H9 (cell line): ENCODE measurements around the gene GXYLT2. TPM values are rescaled to one million over a fixed set of nuclear protein-coding genes. Genes with fewer than 3 reads are reported as not detected.

ENCODE experiments used
- DNase-seq: peaks from one replicate; pipeline ENCODE4 v3.0.0-alpha.2; 2017
- H2AFZ ChIP-seq: one replicate; pipeline ENCODE4 v1.6.1; 2013; ENCODE audit warnings: mild to moderate bottlenecking, low read length, control low read depth, moderate library complexity
- H2AK5ac ChIP-seq: 2 replicates; pipeline ENCODE4 v1.6.1; 2013; ENCODE audit warnings: low read length, control low read depth, mixed read lengths; ENCODE audit not compliant: insufficient read length
- H2BK120ac ChIP-seq: one replicate; pipeline ENCODE4 v1.6.1; 2013; ENCODE audit warnings: low read depth, mild to moderate bottlenecking, low read length, control low read depth, inconsistent platforms; ENCODE audit not compliant: poor library complexity, severe bottlenecking
- H2BK12ac ChIP-seq: 2 replicates; pipeline ENCODE4 v1.6.1; 2013; ENCODE audit warnings: low read length, control low read depth, mixed read lengths, low read depth; ENCODE audit not compliant: insufficient read length
- H2BK15ac ChIP-seq: 2 replicates; pipeline ENCODE4 v1.6.1; 2013; ENCODE audit warnings: low read depth, low read length, control low read depth
- H2BK20ac ChIP-seq: one replicate; pipeline ENCODE4 v1.6.1; 2013; ENCODE audit warnings: low read depth, mild to moderate bottlenecking, low read length, control low read depth, inconsistent platforms; ENCODE audit not compliant: poor library complexity, severe bottlenecking
- H2BK5ac ChIP-seq: 2 replicates; pipeline ENCODE4 v1.6.1; 2013; ENCODE audit warnings: low read length, control low read depth, mixed read lengths; ENCODE audit not compliant: insufficient read length
- H3K14ac ChIP-seq: 2 replicates; pipeline ENCODE4 v1.6.1; 2013; ENCODE audit warnings: low read length, control low read depth; ENCODE audit not compliant: insufficient read depth
- H3K18ac ChIP-seq: 2 replicates; pipeline ENCODE4 v1.6.1; 2013; ENCODE audit warnings: low read depth, mild to moderate bottlenecking, mixed read lengths, low read length, control low read depth; ENCODE audit not compliant: insufficient read length
- H3K23ac ChIP-seq: 2 replicates; pipeline ENCODE4 v1.6.1; 2013; ENCODE audit warnings: low read length, control low read depth, mixed read lengths, low read depth; ENCODE audit not compliant: insufficient read length
- H3K23me2 ChIP-seq: 2 replicates; pipeline ENCODE4 v1.6.1; 2013; ENCODE audit warnings: low read depth, mild to moderate bottlenecking, mixed read lengths, low read length, control low read depth; ENCODE audit not compliant: insufficient read length, poor library complexity, severe bottlenecking
- H3K27ac ChIP-seq: 2 replicates; pipeline ENCODE4 v1.5.1; 2013; ENCODE audit warnings: low read length, control low read depth, mixed read lengths, low read depth; ENCODE audit not compliant: insufficient read length
- H3K27me3 ChIP-seq: 2 replicates; pipeline ENCODE4 v1.6.1; 2013; ENCODE audit warnings: low read length, control low read depth, inconsistent platforms; ENCODE audit not compliant: insufficient read depth
- H3K4ac ChIP-seq: 2 replicates; pipeline ENCODE4 v1.6.1; 2013; ENCODE audit warnings: low read depth, mild to moderate bottlenecking, control low read depth, inconsistent platforms, low read length, moderate library complexity
- H3K4me1 ChIP-seq: 2 replicates; pipeline ENCODE4 v1.6.1; 2013; ENCODE audit warnings: low read length, control low read depth, inconsistent platforms; ENCODE audit not compliant: insufficient read depth
- H3K4me2 ChIP-seq: 2 replicates; pipeline ENCODE4 v1.6.1; 2013; ENCODE audit warnings: low read length, control low read depth, mixed read lengths; ENCODE audit not compliant: insufficient read length, insufficient read depth
- H3K56ac ChIP-seq: 2 replicates; pipeline ENCODE4 v1.6.1; 2013; ENCODE audit warnings: low read depth, mild to moderate bottlenecking, mixed read lengths, low read length, control low read depth; ENCODE audit not compliant: insufficient read length
- H3K79me1 ChIP-seq: 2 replicates; pipeline ENCODE4 v1.6.1; 2013; ENCODE audit warnings: low read depth, mild to moderate bottlenecking, moderate library complexity, low read length, control low read depth, inconsistent platforms; ENCODE audit not compliant: insufficient read depth, poor library complexity, severe bottlenecking
- H3K79me2 ChIP-seq: 2 replicates; pipeline ENCODE4 v1.6.1; 2013; ENCODE audit warnings: low read length, control low read depth, inconsistent platforms; ENCODE audit not compliant: insufficient read depth
- H3K9ac ChIP-seq: 2 replicates; pipeline ENCODE4 v1.6.1; 2013; ENCODE audit warnings: low read length, control low read depth, mixed read lengths; ENCODE audit not compliant: insufficient read length; ENCODE audit errors: extremely low read depth
- H3K9me3 ChIP-seq: one replicate; pipeline ENCODE4 v1.6.1; 2013; ENCODE audit warnings: low read depth, low read length, inconsistent platforms; ENCODE audit not compliant: control insufficient read depth
- H3T11ph ChIP-seq: one replicate; pipeline ENCODE4 v1.6.1; 2013; ENCODE audit warnings: mild to moderate bottlenecking, low read length, control low read depth, inconsistent platforms
- H4K20me1 ChIP-seq: one replicate; pipeline ENCODE4 v1.6.1; 2013; ENCODE audit not compliant: control insufficient read depth, insufficient read length, insufficient read depth
- H4K5ac ChIP-seq: 2 replicates; pipeline ENCODE4 v1.6.1; 2013; ENCODE audit warnings: low read depth, mild to moderate bottlenecking, mixed read lengths, low read length, control low read depth; ENCODE audit not compliant: insufficient read length
- H4K8ac ChIP-seq: replicated peaks from 2 replicates; pipeline ENCODE4 v1.6.1; 2013; ENCODE audit warnings: low read length, control low read depth, mixed read lengths, low read depth; ENCODE audit not compliant: insufficient read length
- H4K91ac ChIP-seq: 2 replicates; pipeline ENCODE4 v1.6.1; 2013; ENCODE audit warnings: low read depth, mild to moderate bottlenecking, moderate library complexity, mixed read lengths, low read length, control low read depth; ENCODE audit not compliant: insufficient read length
- H3K27ac Mint-ChIP-seq, 3 experiments: 2 replicates in 2 of 3; 3 replicates in 1 of 3; pipeline ENCODE4 v1.8.0; 2020 to 2021; ENCODE audit warnings: mixed read lengths in 3 of 3, mild to moderate bottlenecking in 1 of 3, moderate library complexity in 1 of 3
- H3K27me3 Mint-ChIP-seq: 2 replicates; pipeline ENCODE4 v1.8.0; 2021; ENCODE audit warnings: low read depth, mild to moderate bottlenecking, moderate library complexity, mixed read lengths
- H3K36me3 Mint-ChIP-seq, 3 experiments: 2 replicates in 2 of 3; 3 replicates in 1 of 3; pipeline ENCODE4 v1.8.0; 2020 to 2021; ENCODE audit warnings: low read depth in 3 of 3, mixed read lengths in 3 of 3; ENCODE audit not compliant: insufficient read depth in 1 of 3
- H3K4me1 Mint-ChIP-seq, 2 experiments: 2 replicates each; pipeline ENCODE4 v1.8.0; 2020; ENCODE audit warnings: mixed read lengths in 2 of 2
- H3K4me3 Mint-ChIP-seq, 2 experiments: 2 replicates in 1 of 2; 3 replicates in 1 of 2; pipeline ENCODE4 v1.8.0; 2020 to 2021; ENCODE audit warnings: mild to moderate bottlenecking in 2 of 2, mixed read lengths in 2 of 2, moderate library complexity in 1 of 2
- H3K9me3 Mint-ChIP-seq, 2 experiments: 2 replicates in 1 of 2; 3 replicates in 1 of 2; pipeline ENCODE4 v1.8.0; 2020; ENCODE audit warnings: mild to moderate bottlenecking in 2 of 2, mixed read lengths in 2 of 2, moderate library complexity in 1 of 2
- WGBS: extraction: QIAGEN DNeasy Blood & Tissue Kit; methylation state at CpG from one replicate; pipeline ENCODE4 v1.1.7; 2013; ENCODE audit warnings: missing lambda C conversion rate, low lambda C conversion rate, mixed read lengths; ENCODE audit not compliant: insufficient read length; ENCODE audit errors: extremely low coverage; 5-methylcytosine and 5-hydroxymethylcytosine counted together
- total RNA-seq: library from RNA; stranded (reverse); gene quantifications from 2 replicates; pipeline ENCODE4 v1.2.1, GENCODE V29; 2021
- TF ChIP-seq, protein P1 (sequence below): fragments of 200-600 bp; sonication (generic); conservative IDR thresholded peaks from 3 replicates; pipeline ENCODE4 v1.8.0; 2021; ENCODE audit warnings: antibody characterized with exemption, mild to moderate bottlenecking

GXYLT2 gene
- total RNA-seq, 1 experiment from 2014 or later, result 2.0 TPM

DNA sequence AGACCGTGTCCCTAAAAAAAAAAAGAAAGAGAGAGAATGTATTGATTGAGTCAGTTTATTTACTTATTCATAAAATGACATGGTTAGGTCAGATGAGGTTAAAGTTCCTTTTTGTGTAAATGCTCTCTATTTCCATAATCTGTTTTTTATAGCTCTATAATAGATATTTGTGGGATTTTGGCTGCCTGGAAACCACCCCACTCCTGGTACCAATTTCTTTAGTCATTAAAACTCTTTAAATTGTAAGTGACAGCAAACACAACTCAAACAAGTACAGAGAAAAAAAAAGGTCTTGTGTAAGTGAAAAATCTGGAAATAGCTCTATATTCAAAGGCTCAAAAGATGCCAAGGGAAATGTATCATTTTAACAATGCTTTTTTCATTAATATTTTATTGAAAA, 97.7 kb downstream of the GXYLT2 start:
- H4K20me1 ChIP-seq, result no peaks in the 10 kb centered on the region
- no peak overlapping the region for H4K8ac ChIP-seq
- no peak overlapping the region for H3K23ac ChIP-seq
- Mint-ChIP-seq H3K27ac (no peak overlapping the region), H3K4me1 (no peaks in the 10 kb centered on the region), H3K27me3 (no peaks in the 10 kb centered on the region; the same call in 1 of the 2 replicates), H3K4me3 (no peak overlapping the region), H3K9me3 (peaks cover 15 to 19% of the 10 kb centered on the region in 2 experiments), H3K36me3 (peaks cover 7 to 11% (median 8%) of the 10 kb centered on the region in 3 experiments)
- H3K4ac ChIP-seq, result no peak overlapping the region
- no peak for DNase-seq
- no peak overlapping the region for H2AFZ ChIP-seq
- no CpG with 5 or more reads among the region's 1 CpG for WGBS
- H3K23me2 ChIP-seq, result no peaks in the 10 kb centered on the region
- no peaks in the 10 kb centered on the region for H3K27me3 ChIP-seq
- H3T11ph ChIP-seq, result no peak overlapping the region
- no peak overlapping the region for H3K4me2 ChIP-seq
- peaks cover 5% of the 10 kb centered on the region for H3K9me3 ChIP-seq
- H2BK12ac ChIP-seq, result no peak overlapping the region
- no peak overlapping the region for H2BK5ac ChIP-seq
- no peak overlapping the region for H3K9ac ChIP-seq
- H2BK120ac ChIP-seq, result no peak overlapping the region
- no peaks in the 10 kb centered on the region for H3K4me1 ChIP-seq
- no peak overlapping the region for H4K91ac ChIP-seq
- H3K14ac ChIP-seq, result no peak overlapping the region
- no peaks in the 10 kb centered on the region for H3K79me1 ChIP-seq
- H2BK15ac ChIP-seq, result no peak overlapping the region
- TF ChIP-seq, protein P1, sequence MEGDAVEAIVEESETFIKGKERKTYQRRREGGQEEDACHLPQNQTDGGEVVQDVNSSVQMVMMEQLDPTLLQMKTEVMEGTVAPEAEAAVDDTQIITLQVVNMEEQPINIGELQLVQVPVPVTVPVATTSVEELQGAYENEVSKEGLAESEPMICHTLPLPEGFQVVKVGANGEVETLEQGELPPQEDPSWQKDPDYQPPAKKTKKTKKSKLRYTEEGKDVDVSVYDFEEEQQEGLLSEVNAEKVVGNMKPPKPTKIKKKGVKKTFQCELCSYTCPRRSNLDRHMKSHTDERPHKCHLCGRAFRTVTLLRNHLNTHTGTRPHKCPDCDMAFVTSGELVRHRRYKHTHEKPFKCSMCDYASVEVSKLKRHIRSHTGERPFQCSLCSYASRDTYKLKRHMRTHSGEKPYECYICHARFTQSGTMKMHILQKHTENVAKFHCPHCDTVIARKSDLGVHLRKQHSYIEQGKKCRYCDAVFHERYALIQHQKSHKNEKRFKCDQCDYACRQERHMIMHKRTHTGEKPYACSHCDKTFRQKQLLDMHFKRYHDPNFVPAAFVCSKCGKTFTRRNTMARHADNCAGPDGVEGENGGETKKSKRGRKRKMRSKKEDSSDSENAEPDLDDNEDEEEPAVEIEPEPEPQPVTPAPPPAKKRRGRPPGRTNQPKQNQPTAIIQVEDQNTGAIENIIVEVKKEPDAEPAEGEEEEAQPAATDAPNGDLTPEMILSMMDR, result no peak
- no peak overlapping the region for H2AK5ac ChIP-seq
- H3K56ac ChIP-seq, result no peak overlapping the region
- no peaks in the 10 kb centered on the region for H3K79me2 ChIP-seq
- no peak overlapping the region for H3K27ac ChIP-seq
- H3K18ac ChIP-seq, result no peak overlapping the region
- no peak overlapping the region for H2BK20ac ChIP-seq
- H4K5ac ChIP-seq, result no peak overlapping the region
